GM13976 (cell line): ENCODE results near the gene CASQ1.

ENCODE experiments used
- DNase-seq: peaks from one replicate; pipeline ENCODE4 v3.0.0; 2012; ENCODE audit warnings: low spot score
- CTCF ChIP-seq: IDR thresholded peaks from 2 replicates; pipeline ENCODE4 v1.5.1; 2012; ENCODE audit warnings: borderline replicate concordance, mild to moderate bottlenecking; ENCODE audit not compliant: insufficient read depth; ENCODE audit errors: extremely low read depth, missing control alignments, control extremely low read depth
- in situ Hi-C: fragments of 300-500 bp; cut with MboI; formaldehyde crosslinking; loops from one replicate; pipeline ENCODE4 v1.12.0; 2022; ENCODE audit warnings: low sequenced_read_pairs, mixed read lengths, inconsistent platforms; ENCODE audit not compliant: unreplicated experiment

CASQ1 gene

GRCh38 chr1:160239582-160240299 is 49.4 kb downstream of the CASQ1 start:
- DNase-seq, result no peak
- in situ Hi-C loops, result no loop called here
- TF ChIP-seq CTCF, result no peak

- TF ChIP-seq CTCF, result no peak
- in situ Hi-C loops, result no loop called here
- DNase-seq, result no peak
These were observed 53.4 kb downstream of the CASQ1 start for GRCh38 chr1:160243767-160244166.

- TF ChIP-seq CTCF, result no peak
- in situ Hi-C loops, result no loop called here
- no peak for DNase-seq
These were observed 53.8 kb downstream of the CASQ1 start for GRCh38 chr1:160244209-160244608.

- TF ChIP-seq CTCF, result no peak
- no peak for DNase-seq
- in situ Hi-C loops, result no loop called here
These were observed 55.1 kb downstream of the CASQ1 start for GRCh38 chr1:160245434-160245833.

GRCh38 chr1:160247053-160247452 is 56.7 kb downstream of the CASQ1 start:
- no peak for DNase-seq
- no peak for TF ChIP-seq CTCF
- in situ Hi-C loops, result no loop called here

- no peak for DNase-seq
- TF ChIP-seq CTCF, result no peak
- in situ Hi-C loops, result no loop called here
These were observed 60.6 kb downstream of the CASQ1 start for GRCh38 chr1:160251011-160251410.
